22Rv1 (cell line): ENCODE measurements around the gene IGSF8.

Experiments
- H3K27ac ChIP-seq: fragments of 450-650 bp; 2 replicates; pipeline ENCODE4 v1.5.1; 2017
- ZFX ChIP-seq: fragments of 450-650 bp; IDR thresholded peaks from 2 replicates; pipeline ENCODE4 v1.6.1; 2017; ENCODE audit warnings: antibody characterized with exemption, borderline replicate concordance
- TF ChIP-seq, protein P1 (sequence below): fragments of 450-650 bp; IDR thresholded peaks from 2 replicates; pipeline ENCODE4 v1.5.1; 2017; ENCODE audit warnings: mild to moderate bottlenecking

IGSF8 gene

DNA sequence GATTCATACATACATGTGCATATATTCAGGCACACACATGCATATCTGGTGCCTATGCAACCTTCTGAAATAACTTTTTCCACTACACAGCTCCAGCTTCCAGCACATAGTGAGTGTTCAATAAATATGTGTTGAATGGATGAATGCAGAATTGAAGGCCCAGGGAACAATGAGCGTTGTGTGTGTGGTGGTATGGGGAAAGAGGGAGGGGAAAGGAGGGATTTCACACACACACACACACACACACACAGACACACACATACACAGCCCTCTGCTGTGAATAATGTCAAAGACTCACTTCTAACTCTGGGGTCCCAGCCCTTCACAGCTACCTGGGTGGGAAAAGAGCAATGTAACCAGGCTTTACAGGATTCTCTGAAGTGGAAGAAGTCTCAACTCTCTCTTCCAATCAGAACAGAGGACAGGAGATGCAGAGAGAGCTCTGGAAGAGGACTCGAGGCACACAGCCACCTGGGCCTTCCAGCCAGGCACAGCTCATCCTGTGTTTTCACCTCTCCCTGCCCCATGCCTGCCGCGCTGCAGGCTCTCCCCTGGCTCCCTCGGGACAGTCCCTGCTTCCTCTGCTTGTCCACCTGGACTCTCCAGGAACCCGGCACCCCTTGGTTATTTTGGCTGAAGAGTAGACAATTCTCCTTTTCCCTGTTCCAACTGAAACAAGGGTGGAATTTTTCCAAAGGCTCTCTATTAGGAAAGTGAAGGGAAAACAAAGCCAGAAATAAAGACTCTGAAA lies 5.4 kb upstream of the IGSF8 start:
- TF ChIP-seq, protein P1, sequence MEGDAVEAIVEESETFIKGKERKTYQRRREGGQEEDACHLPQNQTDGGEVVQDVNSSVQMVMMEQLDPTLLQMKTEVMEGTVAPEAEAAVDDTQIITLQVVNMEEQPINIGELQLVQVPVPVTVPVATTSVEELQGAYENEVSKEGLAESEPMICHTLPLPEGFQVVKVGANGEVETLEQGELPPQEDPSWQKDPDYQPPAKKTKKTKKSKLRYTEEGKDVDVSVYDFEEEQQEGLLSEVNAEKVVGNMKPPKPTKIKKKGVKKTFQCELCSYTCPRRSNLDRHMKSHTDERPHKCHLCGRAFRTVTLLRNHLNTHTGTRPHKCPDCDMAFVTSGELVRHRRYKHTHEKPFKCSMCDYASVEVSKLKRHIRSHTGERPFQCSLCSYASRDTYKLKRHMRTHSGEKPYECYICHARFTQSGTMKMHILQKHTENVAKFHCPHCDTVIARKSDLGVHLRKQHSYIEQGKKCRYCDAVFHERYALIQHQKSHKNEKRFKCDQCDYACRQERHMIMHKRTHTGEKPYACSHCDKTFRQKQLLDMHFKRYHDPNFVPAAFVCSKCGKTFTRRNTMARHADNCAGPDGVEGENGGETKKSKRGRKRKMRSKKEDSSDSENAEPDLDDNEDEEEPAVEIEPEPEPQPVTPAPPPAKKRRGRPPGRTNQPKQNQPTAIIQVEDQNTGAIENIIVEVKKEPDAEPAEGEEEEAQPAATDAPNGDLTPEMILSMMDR = no peak
- TF ChIP-seq ZFX = no peak
- H3K27ac ChIP-seq = no peak overlapping the region

DNA sequence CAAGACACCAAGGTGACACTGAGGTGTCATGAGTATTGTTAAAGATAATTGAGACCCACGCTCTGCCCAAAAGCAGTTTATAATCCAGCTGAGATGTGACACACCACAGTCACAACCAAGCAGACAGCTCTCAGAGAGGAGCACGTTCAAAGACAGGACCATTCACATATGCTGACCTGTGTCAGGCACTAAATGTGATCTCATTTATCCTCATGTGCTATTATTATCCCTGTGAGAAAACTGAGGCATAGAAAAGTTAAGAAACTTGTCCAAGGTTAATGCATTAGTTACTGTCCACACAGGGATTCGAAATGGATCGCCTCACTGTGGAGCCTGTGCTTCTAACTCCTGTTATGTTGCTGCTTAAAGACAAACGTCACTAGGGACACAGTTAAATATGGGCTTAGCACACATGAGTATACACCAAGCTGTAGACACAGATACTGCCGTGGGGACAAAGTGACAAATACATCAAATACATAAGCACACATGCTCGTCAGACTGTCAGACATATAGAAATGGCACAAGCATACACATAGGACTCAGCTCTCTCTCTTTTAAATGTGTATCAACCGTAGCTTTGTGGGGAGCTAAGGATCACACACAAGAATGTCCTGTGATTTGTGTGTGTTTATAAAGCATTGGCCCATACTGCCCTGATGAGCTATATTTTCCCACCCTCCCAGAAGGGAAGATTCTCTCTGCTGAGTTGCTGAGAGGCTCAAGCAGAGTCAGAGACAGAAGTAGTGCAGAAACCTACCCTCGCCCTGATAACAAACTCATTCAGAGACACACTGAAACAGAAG lies 3.5 kb upstream of the IGSF8 start:
- TF ChIP-seq, protein P1 = no peak
- TF ChIP-seq ZFX = no peak

DNA sequence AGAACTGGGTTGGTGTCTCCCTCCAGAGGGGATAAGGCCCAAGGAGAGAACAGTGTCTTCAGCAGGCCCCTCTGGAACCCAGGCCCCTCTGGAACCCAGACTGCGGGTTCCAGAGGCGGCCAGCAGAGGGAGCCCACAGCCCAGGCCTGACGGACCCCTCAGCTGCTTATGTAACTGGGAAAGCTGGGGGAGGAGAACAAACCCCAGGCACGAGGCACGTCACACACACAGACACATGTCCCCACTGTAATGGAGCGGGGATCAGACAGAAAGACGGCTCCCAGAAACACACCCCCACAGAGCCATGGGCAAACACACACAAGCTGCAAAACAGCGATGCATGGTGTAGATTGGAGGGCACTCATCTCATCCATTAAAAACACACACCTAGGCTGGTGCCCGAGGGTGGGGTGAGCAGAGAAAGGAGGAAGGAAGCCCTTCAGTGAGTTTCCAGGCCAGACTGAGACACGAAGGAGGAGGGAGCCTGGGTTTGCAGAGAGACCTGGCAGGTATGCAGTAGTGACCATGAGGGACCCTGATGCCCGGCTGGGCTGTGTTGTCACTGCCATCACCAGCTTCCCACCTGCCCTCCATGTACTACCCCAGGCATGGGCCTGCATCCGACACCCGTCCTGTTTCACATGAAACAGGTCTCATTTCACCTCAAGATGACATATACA lies 2.8 kb upstream of the IGSF8 start:
- H3K27ac ChIP-seq = no peak overlapping the region
- TF ChIP-seq, protein P1 = peak; percentile 100
- no peak for TF ChIP-seq ZFX

More for the DNA sequence above, 3.5 kb upstream of the IGSF8 start:
- H3K27ac ChIP-seq = no peak overlapping the region

DNA sequence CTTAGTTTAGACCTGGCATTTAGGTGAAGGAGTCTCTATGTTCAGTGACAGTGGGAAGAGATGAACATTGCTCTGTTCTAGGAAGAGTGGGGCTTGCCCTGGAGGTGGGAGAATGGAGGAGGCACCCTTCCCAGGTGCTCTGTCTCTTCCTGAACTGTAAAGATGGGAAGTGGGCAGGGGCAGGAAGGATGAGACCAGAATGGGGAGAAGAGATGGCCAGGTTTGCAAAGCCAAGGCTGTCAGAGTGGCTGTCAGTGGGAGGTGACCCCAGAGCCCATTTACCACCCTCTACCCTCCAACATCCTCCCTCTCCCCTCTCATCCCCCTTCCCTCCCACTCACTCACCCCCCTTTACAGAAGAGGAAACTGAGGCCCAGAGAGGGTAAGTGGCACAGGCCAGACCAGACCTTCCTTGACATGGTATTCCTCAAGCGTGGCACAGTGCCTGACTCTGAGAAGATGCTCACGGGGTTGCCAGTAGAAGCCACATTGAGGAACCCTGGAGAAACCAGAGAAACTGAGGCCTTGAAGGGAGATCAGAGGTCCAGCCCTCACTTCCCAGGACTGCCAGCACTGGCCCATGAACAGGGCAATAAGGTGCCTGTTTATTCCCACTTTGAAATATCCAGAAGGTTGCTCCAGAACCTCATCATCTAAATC lies 1.4 kb upstream of the IGSF8 start:
- no peak for TF ChIP-seq ZFX
- TF ChIP-seq, protein P1 = no peak
- peak overlapping the region; percentile 44; the same call in 1 of the 2 replicates for H3K27ac ChIP-seq

DNA sequence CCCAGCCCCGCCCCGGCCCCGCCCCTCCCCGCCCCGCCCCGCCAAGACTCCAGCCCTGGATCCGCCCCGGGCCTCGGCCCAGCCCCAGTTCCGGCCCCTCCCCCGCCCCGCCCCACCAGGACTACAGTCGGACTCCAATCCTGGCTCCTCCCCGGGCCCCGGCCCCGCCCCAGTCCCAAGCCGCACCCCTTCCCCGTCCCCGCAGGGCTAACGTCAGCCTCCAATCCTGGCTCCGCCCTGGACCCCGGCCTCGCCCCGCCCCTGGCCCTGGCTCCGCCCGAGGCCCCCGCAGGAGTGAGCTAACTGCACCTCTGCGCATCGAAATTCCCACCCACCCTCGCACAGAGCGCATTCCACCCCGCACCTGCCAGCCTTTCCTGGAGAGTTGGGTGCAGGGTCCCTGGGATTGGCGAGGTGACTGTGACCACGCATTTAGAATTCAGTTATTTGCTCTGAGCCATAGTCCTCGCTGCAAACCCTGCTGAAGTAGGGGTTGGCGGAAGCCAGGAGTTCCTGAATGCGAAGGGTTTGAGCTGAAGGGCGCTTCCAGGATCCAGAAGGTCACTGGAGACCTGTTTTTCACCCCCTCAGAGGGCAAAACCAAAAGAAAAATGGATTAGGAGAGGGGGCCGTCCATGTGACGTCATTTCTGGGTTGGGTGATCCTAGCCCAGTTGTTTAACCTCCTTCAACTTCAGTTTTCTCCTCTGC lies 588 bp upstream of the IGSF8 start:
- H3K27ac ChIP-seq = peak overlapping the region; percentile 44; the same call in 1 of the 2 replicates
- no peak for TF ChIP-seq ZFX
- TF ChIP-seq, protein P1 = no peak

DNA sequence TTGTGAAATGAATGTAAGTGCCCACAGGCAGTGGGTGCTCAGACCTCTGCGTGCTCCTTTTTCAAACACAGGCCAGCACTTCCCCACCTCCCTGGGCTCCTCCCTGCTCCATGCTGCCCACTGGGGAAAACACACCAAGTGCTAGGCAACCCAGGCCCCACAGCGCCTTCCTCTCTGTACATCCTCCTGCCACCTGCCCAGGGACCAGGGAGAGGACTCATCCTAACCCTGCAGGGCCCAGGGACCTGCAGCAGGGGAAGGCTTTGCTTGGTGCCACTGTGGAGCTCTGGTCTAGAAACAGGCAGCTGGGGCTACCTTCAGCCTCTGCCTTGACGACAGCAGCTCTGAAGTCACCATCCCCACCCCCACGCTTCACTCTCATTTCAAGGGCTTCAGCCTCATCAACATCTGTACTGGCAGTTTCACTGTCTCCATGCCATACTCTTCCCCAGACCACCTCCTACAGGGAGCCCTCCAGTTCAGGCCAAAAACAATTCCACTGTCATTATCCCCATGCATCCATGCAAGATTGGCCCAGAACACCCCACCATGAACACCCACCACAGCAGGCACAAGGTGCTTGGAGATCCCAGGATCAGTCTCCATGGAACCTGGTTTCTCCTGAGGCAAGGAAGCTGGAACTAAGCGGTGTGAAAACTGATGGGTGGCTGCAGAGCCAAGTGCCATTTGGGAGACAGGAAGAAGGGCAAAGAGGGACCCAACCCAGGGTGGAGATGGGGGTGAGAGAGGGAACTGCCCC lies 1.1 kb downstream of the IGSF8 start:
- TF ChIP-seq ZFX = no peak
- TF ChIP-seq, protein P1 = no peak
- 0 out of 2 replicates have a peak overlapping the region, but pooled peaks have one; percentile 37 for H3K27ac ChIP-seq
